Neural cell (in vitro differentiated cells): ENCODE results near the gene TEKT2.

Experiments used
- CTCF ChIP-seq: fragments of 450-650 bp; IDR thresholded peaks from 2 replicates; pipeline ENCODE4 v1.5.1; 2014; ENCODE audit warnings: antibody characterized with exemption, mild to moderate bottlenecking, moderate library complexity; ENCODE audit not compliant: poor library complexity, severe bottlenecking
- EP300 ChIP-seq: fragments of 450-650 bp; conservative IDR thresholded peaks from 2 replicates; pipeline ENCODE4 v1.6.1; 2014; ENCODE audit warnings: antibody characterized with exemption, mild to moderate bottlenecking, moderate library complexity; ENCODE audit not compliant: poor library complexity, severe bottlenecking
- EZH2 ChIP-seq: fragments of 200-600, 300-800 bp; shearing (Covaris generic), sonication (generic); IDR thresholded peaks from 2 replicates; pipeline ENCODE4 v1.6.1; 2014; ENCODE audit warnings: antibody characterized with exemption, low read length, borderline replicate concordance, mild to moderate bottlenecking; ENCODE audit not compliant: insufficient read depth, poor library complexity, severe bottlenecking
- MXI1 ChIP-seq: fragments of 450-650 bp; conservative IDR thresholded peaks from 2 replicates; pipeline ENCODE4 v1.6.1; 2014; ENCODE audit warnings: antibody characterized with exemption, mild to moderate bottlenecking; ENCODE audit not compliant: poor library complexity, severe bottlenecking
- POLR2AphosphoS5 ChIP-seq: IDR thresholded peaks from 2 replicates; pipeline ENCODE4 v1.6.1; 2012
- RAD21 ChIP-seq: fragments of 450-650 bp; conservative IDR thresholded peaks from 2 replicates; pipeline ENCODE4 v1.6.1; 2014; ENCODE audit warnings: antibody characterized with exemption, mild to moderate bottlenecking, moderate library complexity
- REST ChIP-seq: IDR thresholded peaks from 2 replicates; pipeline ENCODE4 v1.6.1; 2012; ENCODE audit warnings: borderline replicate concordance
- SMC3 ChIP-seq: fragments of 450-650 bp; conservative IDR thresholded peaks from 2 replicates; pipeline ENCODE4 v1.6.1; 2014; ENCODE audit warnings: antibody characterized with exemption, mild to moderate bottlenecking, moderate library complexity; ENCODE audit not compliant: poor library complexity
- TAF1 ChIP-seq: IDR thresholded peaks from 2 replicates; pipeline ENCODE4 v1.6.1; 2012; ENCODE audit warnings: low read depth

- no peak for TF ChIP-seq POLR2AphosphoS5
- no peak for TF ChIP-seq CTCF
- TF ChIP-seq EZH2: no peak
- TF ChIP-seq MXI1: no peak
- no peak for TF ChIP-seq REST
- no peak for TF ChIP-seq EP300
- TF ChIP-seq RAD21: no peak
- no peak for TF ChIP-seq TAF1
- no peak for TF ChIP-seq SMC3
Measured at GRCh38 chr1:36132029-36132428, 48.1 kb downstream of the TEKT2 start.
